HG02973 (cell line): ENCODE results near the gene PMIS2.

Experiments used
- ATAC-seq: cut with Tn5 transposase; IDR thresholded peaks from one replicate; pipeline ENCODE4 v1.9.1; 2021; ENCODE audit warnings: moderate library complexity; ENCODE audit not compliant: unreplicated experiment

PMIS2 gene

DNA sequence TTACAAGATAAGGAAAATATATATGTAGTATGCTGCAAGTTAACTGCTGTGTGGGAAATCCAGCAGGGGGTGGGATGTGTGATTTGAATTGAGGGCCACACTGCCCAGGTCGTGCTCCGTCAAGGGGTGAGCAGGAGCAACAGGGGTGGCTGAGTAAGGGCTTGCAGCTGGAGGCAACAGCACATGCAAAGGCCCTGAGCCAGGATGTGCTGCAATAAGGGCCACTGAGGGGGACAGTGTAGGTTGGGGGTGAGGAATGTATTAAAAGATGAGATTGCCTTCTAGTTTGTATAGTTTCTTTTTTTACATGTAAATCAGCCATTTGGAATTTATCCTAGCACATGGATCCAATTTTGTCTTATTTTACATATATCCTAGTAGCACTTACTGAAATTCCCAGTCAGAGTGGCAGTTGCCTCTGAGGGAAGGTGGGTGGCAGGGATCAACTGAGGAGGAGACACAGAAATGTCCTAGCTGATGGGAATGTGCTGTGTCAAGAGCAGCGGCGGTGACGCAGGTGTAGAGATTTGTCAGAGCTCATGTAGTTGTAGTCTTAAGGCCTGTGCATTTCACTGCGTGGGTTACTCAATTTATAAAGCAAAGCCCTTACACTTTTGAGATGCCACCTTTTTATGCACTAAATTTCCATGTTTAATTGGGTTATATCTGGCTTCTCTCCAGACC is 37.5 kb downstream of the PMIS2 start:
- ATAC-seq: no peak

DNA sequence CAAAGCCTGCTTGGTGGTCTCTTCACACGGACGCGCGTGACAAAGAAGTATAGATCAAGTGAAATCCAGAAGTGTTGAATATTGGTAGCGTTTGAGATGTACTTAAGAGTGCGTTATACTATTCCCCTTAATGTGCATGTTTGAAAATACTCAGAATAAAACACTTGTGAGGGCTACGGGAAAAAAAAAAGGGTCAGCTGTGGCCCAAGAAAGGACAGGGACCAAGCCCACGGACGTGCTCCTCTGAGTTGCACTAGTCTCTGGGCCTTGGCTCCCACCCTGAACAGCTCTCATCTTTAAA is 42.2 kb downstream of the PMIS2 start:
- ATAC-seq: no peak

DNA sequence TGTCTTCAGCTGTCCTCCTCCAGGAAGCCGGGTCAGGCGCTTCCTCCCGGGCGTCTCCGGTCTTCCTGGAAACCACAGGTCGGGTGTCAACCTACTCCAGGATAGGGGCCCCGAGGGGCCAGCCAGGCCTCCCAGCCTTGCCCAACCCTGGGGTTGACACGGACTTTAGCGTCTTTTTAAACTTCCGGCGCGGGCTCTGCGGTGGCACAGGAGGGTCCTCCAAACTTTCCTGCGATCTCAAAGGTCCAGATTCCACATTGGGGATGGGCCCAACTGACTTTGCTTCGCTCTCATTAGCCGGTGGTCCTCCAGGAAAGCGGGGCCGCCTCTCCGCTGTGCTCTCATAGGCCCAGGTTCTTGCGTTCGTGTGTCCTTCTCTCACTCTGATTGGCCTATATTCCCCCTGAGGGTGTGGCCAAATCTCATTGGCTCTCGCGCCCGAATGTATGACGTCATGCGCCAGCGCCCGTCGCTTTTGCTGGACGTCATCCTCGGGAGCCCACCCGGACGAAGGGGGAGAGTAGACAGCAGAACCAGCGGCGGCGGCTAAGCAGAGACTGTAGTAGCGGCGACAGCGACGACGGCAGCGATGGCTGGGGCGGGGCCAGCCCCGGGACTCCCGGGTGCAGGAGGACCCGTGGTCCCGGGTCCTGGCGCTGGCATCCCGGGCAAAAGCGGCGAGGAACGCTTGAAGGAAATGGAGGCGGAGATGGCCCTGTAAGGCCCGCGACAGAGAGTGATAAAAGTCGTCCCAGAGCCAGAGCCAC is 42.8 kb downstream of the PMIS2 start, which contains the start of gene RBM42:
Gene RBM42, plus strand, starts transcription at position 472 of the 767 bp plus-strand sequence. Its CDS starts 118 bp downstream, at position 590.
- peak; percentile 92 for ATAC-seq

DNA sequence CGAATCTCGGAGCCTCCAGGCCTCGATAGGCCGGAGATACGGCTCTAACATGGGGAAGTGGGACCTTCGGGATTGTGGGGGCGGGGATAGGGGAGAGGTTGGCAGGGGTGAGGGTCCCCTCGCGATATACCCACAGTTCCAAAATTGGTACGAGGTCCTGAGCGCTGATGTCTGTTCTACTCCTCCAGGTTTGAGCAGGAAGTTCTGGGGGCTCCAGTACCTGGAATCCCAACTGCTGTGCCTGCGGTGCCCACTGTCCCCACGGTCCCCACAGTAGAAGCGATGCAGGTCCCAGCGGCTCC is 43.3 kb downstream of the PMIS2 start:
- ATAC-seq: peak; percentile 3

DNA sequence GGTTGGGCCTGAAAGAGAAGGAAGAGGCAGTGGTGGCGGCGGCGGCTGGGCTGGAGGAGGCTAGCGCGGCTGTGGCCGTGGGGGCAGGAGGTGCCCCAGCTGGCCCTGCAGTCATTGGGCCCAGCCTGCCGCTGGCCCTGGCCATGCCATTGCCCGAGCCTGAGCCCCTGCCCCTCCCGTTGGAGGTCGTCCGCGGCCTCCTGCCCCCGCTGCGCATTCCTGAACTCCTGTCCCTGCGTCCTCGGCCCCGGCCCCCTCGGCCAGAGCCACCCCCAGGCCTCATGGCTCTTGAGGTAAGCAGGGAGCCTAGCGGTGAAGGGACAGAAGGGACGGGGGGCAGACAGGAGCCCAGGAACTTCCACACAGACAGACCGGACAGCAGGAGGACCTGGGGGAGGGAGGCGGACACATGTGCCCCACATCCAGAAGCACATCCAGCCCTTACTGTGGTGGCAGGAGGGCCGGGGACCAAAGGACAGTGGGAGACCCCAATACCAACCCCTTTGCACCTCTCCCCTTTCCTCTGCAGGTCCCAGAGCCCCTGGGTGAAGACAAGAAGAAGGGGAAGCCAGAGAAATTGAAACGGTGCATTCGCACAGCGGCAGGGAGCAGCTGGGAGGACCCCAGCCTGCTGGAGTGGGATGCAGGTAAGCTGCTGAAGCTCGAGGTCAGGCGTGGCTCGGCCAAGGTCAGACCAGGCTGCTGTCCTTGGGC is 47.9 kb downstream of the PMIS2 start:
- ATAC-seq: no peak

DNA sequence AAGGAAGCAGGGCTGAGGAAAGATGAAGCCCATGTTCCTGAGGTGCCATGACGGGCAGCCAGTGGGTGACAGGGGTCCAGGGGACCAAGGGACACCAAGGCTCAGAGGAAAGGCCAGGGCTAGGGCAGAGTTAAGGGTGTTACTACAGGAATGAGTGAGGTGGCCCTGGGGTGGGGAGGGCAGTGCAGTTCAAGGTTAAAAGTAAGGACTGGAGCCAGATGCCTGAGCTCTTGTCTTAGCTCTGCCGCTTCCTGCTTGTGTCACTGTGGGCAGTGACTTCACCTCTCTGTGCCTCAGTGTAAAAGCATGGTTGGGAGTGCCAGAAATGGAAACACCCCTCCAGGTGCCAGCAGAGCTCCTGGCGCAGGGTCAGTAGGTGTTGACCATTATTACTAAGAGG is 50.7 kb downstream of the PMIS2 start:
- ATAC-seq: no peak
